H1 (cell line): ENCODE data around the gene EXOC5. TPM values are rescaled to one million over a fixed set of nuclear protein-coding genes. Genes with fewer than 3 reads are reported as not detected.

ENCODE experiments used
- BACH1 ChIP-seq: IDR thresholded peaks from 2 replicates; pipeline ENCODE4 v1.6.1; 2012; ENCODE audit warnings: low read length, improper control_type of control experiment
- BRCA1 ChIP-seq: IDR thresholded peaks from 2 replicates; pipeline ENCODE4 v1.6.1; 2012; ENCODE audit warnings: low read depth, low read length, improper control_type of control experiment
- CBX8 ChIP-seq: fragments of 300-800, 300-1000 bp; sonication (generic); IDR thresholded peaks from 2 replicates; pipeline ENCODE4 v1.7.1; 2016; ENCODE audit warnings: low read depth, low read length, borderline replicate concordance
- GABPA ChIP-seq: IDR thresholded peaks from 2 replicates; pipeline ENCODE4 v1.6.1; 2011; ENCODE audit warnings: mild to moderate bottlenecking, low read length, moderate library complexity, borderline replicate concordance; ENCODE audit not compliant: insufficient read depth
- KDM5A ChIP-seq: fragments of 200-600 bp; IDR thresholded peaks from 2 replicates; pipeline ENCODE4 v1.7.1; 2012; ENCODE audit warnings: mild to moderate bottlenecking, low read length, inconsistent platforms, mixed read lengths
- NRF1 ChIP-seq: IDR thresholded peaks from 2 replicates; pipeline ENCODE4 v1.6.1; 2011; ENCODE audit warnings: mild to moderate bottlenecking, low read depth, low read length, improper control_type of control experiment
- PHF8 ChIP-seq: fragments of 200-600 bp; sonication (generic); conservative IDR thresholded peaks from 2 replicates; pipeline ENCODE4 v1.7.1; 2012; ENCODE audit warnings: low read depth, mild to moderate bottlenecking, inconsistent platforms, low read length, moderate library complexity
- RFX5 ChIP-seq: IDR thresholded peaks from 2 replicates; pipeline ENCODE4 v1.6.1; 2011; ENCODE audit warnings: low read depth, low read length, improper control_type of control experiment, borderline replicate concordance
- polyA plus RNA-seq, 7 experiments: library from polyadenylated mRNA; depleted of rRNA in 3 of 7; stranded (reverse) in 5 of 7; unstranded in 2 of 7; fragments of >200 nt in 5 of 7; fragments of 200-250 nt in 2 of 7; gene quantifications; 1 replicate in 5 of 7; 2 replicates in 1 of 7; 4 replicates in 1 of 7; pipeline versions ENCODE4 v1.2.1 to v1.2.3, GENCODE V29; 2011 to 2013; ENCODE audit warnings: missing spikeins in 2 of 7, mixed read lengths in 2 of 7
- total RNA-seq: library from RNA; stranded (reverse); fragmentation: NEBNext Ultra II Directional; extraction: Animal tissue kit (Norgen Biotek cat#: 25700); gene quantifications from 2 replicates; pipeline ENCODE4 v1.2.1, GENCODE V29; 2021

EXOC5 gene
- total and polyA plus RNA-seq, 2 of the 8 experiments (the other 6 are each of a cell fraction or from before 2014, with no cell fraction given), result 23.0 to 86.7 TPM

- TF ChIP-seq NRF1 (no peak), BACH1 (no peak), GABPA (no peak), CBX8 (no peak), PHF8 (no peak), BRCA1 (no peak), KDM5A (no peak), RFX5 (no peak)
These were observed 22.0 kb upstream of the EXOC5 start (continued) for GRCh38 chr14:57290751-57291150.
